Smooth muscle cell (in vitro differentiated cells): ENCODE data around the gene HIP1. TPM values are rescaled to one million over a fixed set of nuclear protein-coding genes. Genes with fewer than 3 reads are reported as not detected.
"Not testable (repeated sequence)": the region's sequence is repeated elsewhere in the genome, so short reads cannot be mapped to it uniquely, and the experiment has no call there.

Source experiments
- DNase-seq: peaks from one replicate; lab custom pipeline; 2025; ENCODE audit not compliant: unreplicated experiment; lab: John Stamatoyannopoulos, UW
- H2AFZ ChIP-seq: fragments of 200-600 bp; sonication (generic); 2 replicates; pipeline ENCODE4 v1.6.0; 2016; ENCODE audit warnings: antibody characterized with exemption, low read depth, mild to moderate bottlenecking
- H3F3A ChIP-seq: fragments of 200-600 bp; sonication (generic); 2 replicates; pipeline ENCODE4 v1.6.0; 2017; ENCODE audit warnings: antibody characterized with exemption, low read depth
- H3K27ac ChIP-seq: fragments of 200-600 bp; sonication (generic); 2 replicates; pipeline ENCODE4 v1.5.1; 2016; ENCODE audit warnings: low read depth, mild to moderate bottlenecking
- H3K27me3 ChIP-seq: fragments of 200-600 bp; sonication (generic); 2 replicates; pipeline ENCODE4 v1.6.1; 2016; ENCODE audit warnings: low read depth, mild to moderate bottlenecking
- H3K36me3 ChIP-seq: fragments of 200-600 bp; sonication (generic); 2 replicates; pipeline ENCODE4 v1.5.1; 2016; ENCODE audit warnings: low read depth
- H3K4me1 ChIP-seq: fragments of 200-600 bp; sonication (generic); 2 replicates; pipeline ENCODE4 v1.5.1; 2016; ENCODE audit warnings: low read depth
- H3K4me2 ChIP-seq: fragments of 200-600 bp; sonication (generic); 2 replicates; pipeline ENCODE4 v1.6.0; 2016; ENCODE audit warnings: mild to moderate bottlenecking
- H3K4me3 ChIP-seq: fragments of 200-600 bp; sonication (generic); 2 replicates; pipeline ENCODE4 v1.5.1; 2016; ENCODE audit warnings: mild to moderate bottlenecking
- H3K79me2 ChIP-seq: fragments of 200-600 bp; sonication (generic); 2 replicates; pipeline ENCODE4 v1.6.0; 2016; ENCODE audit warnings: low read depth, mild to moderate bottlenecking
- H3K9ac ChIP-seq: fragments of 200-600 bp; sonication (generic); 2 replicates; pipeline ENCODE4 v1.6.0; 2016; ENCODE audit warnings: low read depth
- H3K9me3 ChIP-seq: fragments of 200-600 bp; sonication (generic); replicated peaks from 2 replicates; pipeline ENCODE4 v1.5.1; 2016; ENCODE audit warnings: low read depth
- H4K20me1 ChIP-seq: fragments of 200-600 bp; sonication (generic); 2 replicates; pipeline ENCODE4 v1.6.0; 2016; ENCODE audit warnings: low read depth
- CTCF ChIP-seq: fragments of 200-600 bp; sonication (generic); IDR thresholded peaks from 2 replicates; pipeline ENCODE4 v1.5.1; 2017; ENCODE audit warnings: borderline replicate concordance, mild to moderate bottlenecking, antibody characterized with exemption; ENCODE audit not compliant: insufficient read depth, poor library complexity, severe bottlenecking
- WGBS: methylation state at CpG from one replicate; pipeline ENCODE4 v1.1.7; 2016; ENCODE audit warnings: low lambda C conversion rate; 5-methylcytosine and 5-hydroxymethylcytosine counted together
- polyA plus RNA-seq: library from polyadenylated mRNA; unstranded; fragments of >200 nt; fragmentation: Nextera tagmentation; extraction: Ambion mirVana; gene quantifications from 2 replicates; pipeline ENCODE4 v1.2.1, GENCODE V29; 2016
- total RNA-seq: library from RNA; depleted of rRNA; stranded (reverse); fragments of >200 nt; gene quantifications from 2 replicates; pipeline ENCODE4 v1.2.3, GENCODE V29; 2014

The HIP1 gene
- total and polyA plus RNA-seq, 2 experiments from 2014 or later = 4.7 to 8.4 TPM

- Histone ChIP-seq H4K20me1 (no peaks in the 10 kb centered on the region), H3K36me3 (no peaks in the 10 kb centered on the region), H3K79me2 (no peaks in the 10 kb centered on the region), H3K4me3 (no peak overlapping the region), H3F3A (peaks cover under 1% of the 10 kb centered on the region), H3K9me3 (no peaks in the 10 kb centered on the region), H2AFZ (no peak overlapping the region), H3K4me1 (no peaks in the 10 kb centered on the region), H3K4me2 (no peak overlapping the region), H3K27ac (no peak overlapping the region), H3K27me3 (no peaks in the 10 kb centered on the region), H3K9ac (no peak overlapping the region)
- WGBS = 84% methylated on average over 4 of the region's 4 CpGs
- DNase-seq = no peak
- TF ChIP-seq CTCF = no peak
These were observed 16.4 kb downstream of the HIP1 start for GRCh38 chr7:75722373-75722772.

- not testable (repeated sequence) for H3K9me3 ChIP-seq, H3F3A ChIP-seq, H3K4me3 ChIP-seq, H3K36me3 ChIP-seq, H3K27ac ChIP-seq, H2AFZ ChIP-seq, H3K9ac ChIP-seq, H4K20me1 ChIP-seq, H3K27me3 ChIP-seq, DNase-seq, H3K4me1 ChIP-seq, H3K4me2 ChIP-seq, H3K79me2 ChIP-seq
- WGBS = 96% methylated on average over 9 of the region's 9 CpGs
These were observed 16.8 kb downstream of the HIP1 start for GRCh38 chr7:75721922-75722321.

- H3K27ac ChIP-seq = no peak overlapping the region
- no peak overlapping the region for H3K4me2 ChIP-seq
- no peak overlapping the region for H3K9ac ChIP-seq
- no peaks in the 10 kb centered on the region for H3K9me3 ChIP-seq
- no peak overlapping the region for H2AFZ ChIP-seq
- 97% methylated on average over 2 of the region's 2 CpGs for WGBS
- no peak for DNase-seq
- H4K20me1 ChIP-seq = no peaks in the 10 kb centered on the region
- H3K79me2 ChIP-seq = no peaks in the 10 kb centered on the region
- H3K27me3 ChIP-seq = no peaks in the 10 kb centered on the region
- no peaks in the 10 kb centered on the region for H3K4me1 ChIP-seq
- H3K36me3 ChIP-seq = no peaks in the 10 kb centered on the region
- no peak for TF ChIP-seq CTCF
- no peaks in the 10 kb centered on the region for H3F3A ChIP-seq
- no peak overlapping the region for H3K4me3 ChIP-seq
These were observed 17.3 kb downstream of the HIP1 start for GRCh38 chr7:75721426-75721825.

DNA sequence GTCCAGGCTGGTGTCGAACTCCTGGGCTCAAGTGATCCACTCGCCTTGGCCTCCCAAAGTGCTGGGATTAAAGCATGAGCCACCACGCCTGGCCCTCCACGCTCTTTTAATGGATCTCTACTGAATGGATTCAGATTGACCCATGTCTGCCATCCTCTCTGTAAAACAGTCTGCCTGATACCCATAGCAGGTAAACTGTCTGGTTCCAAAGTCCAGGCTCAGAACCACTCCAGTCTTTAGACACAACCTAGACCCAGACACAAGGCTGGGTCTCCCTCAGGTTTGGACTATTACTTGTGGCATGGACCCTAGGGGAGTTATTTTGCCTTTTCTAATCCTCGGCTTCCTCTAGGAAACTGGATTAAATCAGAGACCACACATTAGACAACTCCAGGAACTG lies 19.1 kb downstream of the HIP1 start:
- H3K9ac ChIP-seq = no peak overlapping the region
- no peak for DNase-seq
- no peaks in the 10 kb centered on the region for H3K36me3 ChIP-seq
- H3K27ac ChIP-seq = no peak overlapping the region
- H3F3A ChIP-seq = no peaks in the 10 kb centered on the region
- H3K9me3 ChIP-seq = no peaks in the 10 kb centered on the region
- H4K20me1 ChIP-seq = no peaks in the 10 kb centered on the region
- H3K4me3 ChIP-seq = no peak overlapping the region
- TF ChIP-seq CTCF = no peak
- 95% methylated on average over 5 of the region's 5 CpGs for WGBS
- H2AFZ ChIP-seq = no peak overlapping the region
- H3K27me3 ChIP-seq = no peaks in the 10 kb centered on the region
- H3K4me1 ChIP-seq = no peaks in the 10 kb centered on the region
- no peak overlapping the region for H3K4me2 ChIP-seq
- no peaks in the 10 kb centered on the region for H3K79me2 ChIP-seq
